ENCODE data around the gene PITPNM2. TPM values are rescaled to one million over a fixed set of nuclear protein-coding genes. Genes with fewer than 3 reads are reported as not detected.
A peak's percentile ranks its signal among the peaks of the same experiment; 100 is the strongest.

Gene PITPNM2
- total and polyA plus RNA-seq, 9 donors: 3.0 to 6.5 (median 5.5) TPM

- WGBS (ENCODE audit: insufficient coverage): no CpG with 5 or more reads among the region's 3 CpGs
- Histone ChIP-seq H3K4me1 (ENCODE audit: control insufficient read depth, insufficient read depth, low read length) (no peaks in the 10 kb centered on the region), H3K36me3 (ENCODE audit: control insufficient read depth, insufficient read depth, low read length) (peaks cover 36% of the 10 kb centered on the region), H3K4me3 (ENCODE audit: low read length) (no peak overlapping the region), H3K27ac (ENCODE audit: low read length) (no peak overlapping the region), H3K9me3 (replicated peaks; ENCODE audit: control insufficient read depth, low read depth, low read length) (no peaks in the 10 kb centered on the region), H3K27me3 (ENCODE audit: control insufficient read depth, insufficient read depth, low read length) (no peaks in the 10 kb centered on the region)
- no peak for DNase-seq
Observed at GRCh38 chr12:123163227-123163626, 12.3 kb upstream of the PITPNM2 start.

- Histone ChIP-seq H3K9me3 (replicated peaks; ENCODE audit: control insufficient read depth, low read depth, low read length) (no peaks in the 10 kb centered on the region), H3K4me3 (ENCODE audit: low read length) (no peak overlapping the region), H3K27ac (ENCODE audit: low read length) (no peak overlapping the region), H3K36me3 (ENCODE audit: control insufficient read depth, insufficient read depth, low read length) (peaks cover 23% of the 10 kb centered on the region), H3K27me3 (ENCODE audit: control insufficient read depth, insufficient read depth, low read length) (no peaks in the 10 kb centered on the region), H3K4me1 (ENCODE audit: control insufficient read depth, insufficient read depth, low read length) (no peaks in the 10 kb centered on the region)
- no peak for DNase-seq
- WGBS (ENCODE audit: insufficient coverage): 88% methylated on average over 2 of the region's 11 CpGs
Observed at GRCh38 chr12:123160801-123161487, 10.1 kb upstream of the PITPNM2 start.

- no peak for DNase-seq
- peaks cover 8% of the 10 kb centered on the region for H3K36me3 ChIP-seq (ENCODE audit: control insufficient read depth, insufficient read depth, low read length)
- H3K9me3 ChIP-seq (replicated peaks; ENCODE audit: control insufficient read depth, low read depth, low read length): no peaks in the 10 kb centered on the region
- H3K27me3 ChIP-seq (ENCODE audit: control insufficient read depth, insufficient read depth, low read length): peaks cover 8% of the 10 kb centered on the region
- WGBS (ENCODE audit: insufficient coverage): no CpG with 5 or more reads among the region's 2 CpGs
- peaks cover 22% of the 10 kb centered on the region for H3K4me1 ChIP-seq (ENCODE audit: control insufficient read depth, insufficient read depth, low read length)
- no peak overlapping the region for H3K27ac ChIP-seq (ENCODE audit: low read length)
- H3K4me3 ChIP-seq (ENCODE audit: low read length): no peak overlapping the region
Observed at GRCh38 chr12:123153906-123154305, 3.0 kb upstream of the PITPNM2 start.

- no peak overlapping the region for H3K4me3 ChIP-seq (ENCODE audit: low read length)
- no CpG with 5 or more reads among the region's 3 CpGs for WGBS (ENCODE audit: insufficient coverage)
- no peak for DNase-seq
- peaks cover 22% of the 10 kb centered on the region for H3K4me1 ChIP-seq (ENCODE audit: control insufficient read depth, insufficient read depth, low read length)
- no peaks in the 10 kb centered on the region for H3K9me3 ChIP-seq (replicated peaks; ENCODE audit: control insufficient read depth, low read depth, low read length)
- H3K36me3 ChIP-seq (ENCODE audit: control insufficient read depth, insufficient read depth, low read length): peaks cover 8% of the 10 kb centered on the region
- H3K27me3 ChIP-seq (ENCODE audit: control insufficient read depth, insufficient read depth, low read length): peaks cover 10% of the 10 kb centered on the region
- H3K27ac ChIP-seq (ENCODE audit: low read length): no peak overlapping the region
Observed at GRCh38 chr12:123152833-123153232, 1.9 kb upstream of the PITPNM2 start.

GRCh38 chr12:123151457-123152454 lies 866 bp upstream of the PITPNM2 start:
- peak; percentile 24 for DNase-seq
- Histone ChIP-seq H3K9me3 (replicated peaks; ENCODE audit: control insufficient read depth, low read depth, low read length) (no peaks in the 10 kb centered on the region), H3K27me3 (ENCODE audit: control insufficient read depth, insufficient read depth, low read length) (peaks cover 10% of the 10 kb centered on the region), H3K36me3 (ENCODE audit: control insufficient read depth, insufficient read depth, low read length) (peaks cover 8% of the 10 kb centered on the region), H3K4me3 (ENCODE audit: low read length) (peak overlapping the region; percentile 52), H3K27ac (ENCODE audit: low read length) (peak overlapping the region; percentile 20), H3K4me1 (ENCODE audit: control insufficient read depth, insufficient read depth, low read length) (peaks cover 22% of the 10 kb centered on the region)
- 22% methylated on average over 37 of the region's 46 CpGs for WGBS (ENCODE audit: insufficient coverage)

- Histone ChIP-seq H3K4me3 (ENCODE audit: low read length) (peak overlapping the region; percentile 39), H3K27me3 (ENCODE audit: control insufficient read depth, insufficient read depth, low read length) (peaks cover 10% of the 10 kb centered on the region), H3K27ac (ENCODE audit: low read length) (no peak overlapping the region), H3K36me3 (ENCODE audit: control insufficient read depth, insufficient read depth, low read length) (peaks cover 3% of the 10 kb centered on the region), H3K9me3 (replicated peaks; ENCODE audit: control insufficient read depth, low read depth, low read length) (no peaks in the 10 kb centered on the region), H3K4me1 (ENCODE audit: control insufficient read depth, insufficient read depth, low read length) (peaks cover 22% of the 10 kb centered on the region)
- 3% methylated on average over 52 of the region's 54 CpGs for WGBS (ENCODE audit: insufficient coverage)
- peak; percentile 47 for DNase-seq
Observed at GRCh38 chr12:123150275-123150743, 581 bp downstream of the PITPNM2 start.

- peak overlapping the region; percentile 31 for H3K27ac ChIP-seq (ENCODE audit: low read length)
- H3K27me3 ChIP-seq (ENCODE audit: control insufficient read depth, insufficient read depth, low read length): peaks cover 10% of the 10 kb centered on the region
- no peak for DNase-seq
- 38% methylated on average over 10 of the region's 22 CpGs for WGBS (ENCODE audit: insufficient coverage)
- H3K4me1 ChIP-seq (ENCODE audit: control insufficient read depth, insufficient read depth, low read length): peaks cover 22% of the 10 kb centered on the region
- H3K9me3 ChIP-seq (replicated peaks; ENCODE audit: control insufficient read depth, low read depth, low read length): no peaks in the 10 kb centered on the region
- H3K36me3 ChIP-seq (ENCODE audit: control insufficient read depth, insufficient read depth, low read length): no peaks in the 10 kb centered on the region
- H3K4me3 ChIP-seq (ENCODE audit: low read length): peak overlapping the region; percentile 39
Observed at GRCh38 chr12:123149501-123150274, 1.2 kb downstream of the PITPNM2 start.

GRCh38 chr12:123149088-123149487 lies 1.8 kb downstream of the PITPNM2 start:
- Histone ChIP-seq H3K4me1 (ENCODE audit: control insufficient read depth, insufficient read depth, low read length) (peaks cover 22% of the 10 kb centered on the region), H3K4me3 (ENCODE audit: low read length) (no peak overlapping the region), H3K27ac (ENCODE audit: low read length) (peak overlapping the region; percentile 31), H3K36me3 (ENCODE audit: control insufficient read depth, insufficient read depth, low read length) (no peaks in the 10 kb centered on the region), H3K27me3 (ENCODE audit: control insufficient read depth, insufficient read depth, low read length) (peaks cover 10% of the 10 kb centered on the region), H3K9me3 (replicated peaks; ENCODE audit: control insufficient read depth, low read depth, low read length) (no peaks in the 10 kb centered on the region)
- peak; percentile 23 for DNase-seq
- 100% methylated on average over 1 of the region's 3 CpGs for WGBS (ENCODE audit: insufficient coverage)

GRCh38 chr12:123148655-123149054 lies 2.2 kb downstream of the PITPNM2 start:
- peaks cover 22% of the 10 kb centered on the region for H3K4me1 ChIP-seq (ENCODE audit: control insufficient read depth, insufficient read depth, low read length)
- H3K27ac ChIP-seq (ENCODE audit: low read length): no peak overlapping the region
- no peaks in the 10 kb centered on the region for H3K9me3 ChIP-seq (replicated peaks; ENCODE audit: control insufficient read depth, low read depth, low read length)
- no peaks in the 10 kb centered on the region for H3K36me3 ChIP-seq (ENCODE audit: control insufficient read depth, insufficient read depth, low read length)
- no peak for DNase-seq
- H3K27me3 ChIP-seq (ENCODE audit: control insufficient read depth, insufficient read depth, low read length): peaks cover 10% of the 10 kb centered on the region
- H3K4me3 ChIP-seq (ENCODE audit: low read length): no peak overlapping the region
- 75% methylated on average over 5 of the region's 5 CpGs for WGBS (ENCODE audit: insufficient coverage)

All from muscle of leg (tissue), 11 donors.